ENCODE measurements around the gene MRPL51. TPM values are rescaled to one million over a fixed set of nuclear protein-coding genes. Genes with fewer than 3 reads are reported as not detected.

Gene MRPL51
- total and polyA plus RNA-seq, 2 donors (not counting 3 experiments of a cell fraction or from before 2014, with no cell fraction given) = 147 to 273 TPM

GRCh38 chr12:6442836-6443235, 50.2 kb downstream of the MRPL51 start:
- no TSS peak for BruUV-seq (replicated peaks)
- Histone ChIP-seq H3K4me2 (ENCODE audit: insufficient read depth, low read length) (no peak overlapping the region), H3K9ac (replicated peaks; ENCODE audit: extremely low read depth, insufficient read depth, low read length) (no peak overlapping the region), H3K79me2 (ENCODE audit: control insufficient read depth, insufficient read depth, low read length) (no peaks in the 10 kb centered on the region), H4K20me1 (replicated peaks; ENCODE audit: control insufficient read depth, extremely low read depth, insufficient read depth, low read length) (no peaks in the 10 kb centered on the region), H3K27ac (ENCODE audit: insufficient read depth, low read depth, low read length) (no peak overlapping the region), H2AFZ (ENCODE audit: low read depth, low read length) (no peak overlapping the region), H3K36me3 (ENCODE audit: control insufficient read depth in 2 of 2, extremely low read depth in 1 of 2, insufficient read depth in 2 of 2, low read length in 2 of 2) (no peaks in the 10 kb centered on the region), H3K4me1 (ENCODE audit: control insufficient read depth, extremely low read depth, insufficient read depth, low read length) (no peaks in the 10 kb centered on the region), H3K27me3 (ENCODE audit: control insufficient read depth in 2 of 2, insufficient read depth in 2 of 2, low read length in 2 of 2) (no peaks in the 10 kb centered on the region), H3K9me3 (replicated peaks; ENCODE audit: control insufficient read depth, insufficient read depth, low read length) (no peaks in the 10 kb centered on the region), H3K4me3 (replicated peaks in 1 of 3; ENCODE audit: insufficient read depth in 1 of 3, low read depth in 1 of 3, low read length in 3 of 3) (no peak overlapping the region), H3K9me1 (replicated peaks; ENCODE audit: control insufficient read depth, extremely low read depth, insufficient read depth, low read length) (no peaks in the 10 kb centered on the region)
- no peak for DNase-seq (ENCODE audit: low read depth, low spot score)
- no peak for FAIRE-seq
- ChIA-PET POLR2A (interaction anchor here (0.5 kb wide), 1 partner anchor 103 kb away, joined by 5 read pairs; no protein-coding TSS in a partner anchor), CTCF (interaction anchor here (0.9 to 1.4 kb wide), 3 partner anchors 8 to 23 kb away, joined by 4 to 5 read pairs (median 4); no protein-coding TSS in a partner anchor)
- intact Hi-C loops (cut with micrococcal nuclease) (no loop called here), dilution Hi-C loops (cut with MboI; ENCODE audit: extremely low pct_ligation_motif_present, low sequenced_read_pairs) (no loop called here)
- TF ChIP-seq, protein P1, sequence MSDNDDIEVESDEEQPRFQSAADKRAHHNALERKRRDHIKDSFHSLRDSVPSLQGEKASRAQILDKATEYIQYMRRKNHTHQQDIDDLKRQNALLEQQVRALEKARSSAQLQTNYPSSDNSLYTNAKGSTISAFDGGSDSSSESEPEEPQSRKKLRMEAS (IDR thresholded peaks at IDR 0.05; ENCODE audit: insufficient read depth, insufficient read length) = no peak
- TF ChIP-seq JUN (IDR thresholded peaks at IDR 0.05; ENCODE audit: borderline replicate concordance, insufficient read depth, insufficient read length, low read depth) = no peak
- no peak for TF ChIP-seq POLR2AphosphoS5 (IDR thresholded peaks at IDR 0.05; ENCODE audit: insufficient read depth, low read depth, low read length)
- TF ChIP-seq FOS (IDR thresholded peaks at IDR 0.05; ENCODE audit: borderline replicate concordance, insufficient read depth, low read length) = no peak
- TF ChIP-seq, protein P2, sequence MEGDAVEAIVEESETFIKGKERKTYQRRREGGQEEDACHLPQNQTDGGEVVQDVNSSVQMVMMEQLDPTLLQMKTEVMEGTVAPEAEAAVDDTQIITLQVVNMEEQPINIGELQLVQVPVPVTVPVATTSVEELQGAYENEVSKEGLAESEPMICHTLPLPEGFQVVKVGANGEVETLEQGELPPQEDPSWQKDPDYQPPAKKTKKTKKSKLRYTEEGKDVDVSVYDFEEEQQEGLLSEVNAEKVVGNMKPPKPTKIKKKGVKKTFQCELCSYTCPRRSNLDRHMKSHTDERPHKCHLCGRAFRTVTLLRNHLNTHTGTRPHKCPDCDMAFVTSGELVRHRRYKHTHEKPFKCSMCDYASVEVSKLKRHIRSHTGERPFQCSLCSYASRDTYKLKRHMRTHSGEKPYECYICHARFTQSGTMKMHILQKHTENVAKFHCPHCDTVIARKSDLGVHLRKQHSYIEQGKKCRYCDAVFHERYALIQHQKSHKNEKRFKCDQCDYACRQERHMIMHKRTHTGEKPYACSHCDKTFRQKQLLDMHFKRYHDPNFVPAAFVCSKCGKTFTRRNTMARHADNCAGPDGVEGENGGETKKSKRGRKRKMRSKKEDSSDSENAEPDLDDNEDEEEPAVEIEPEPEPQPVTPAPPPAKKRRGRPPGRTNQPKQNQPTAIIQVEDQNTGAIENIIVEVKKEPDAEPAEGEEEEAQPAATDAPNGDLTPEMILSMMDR (IDR thresholded peaks at IDR 0.05; ENCODE audit: extremely low read depth in 1 of 2, insufficient read depth in 1 of 2, low read depth in 1 of 2, low read length in 2 of 2) = no peak
- TF ChIP-seq GATA2 (IDR thresholded peaks at IDR 0.05; ENCODE audit: insufficient read depth, insufficient read length, low read depth, low read length) = no peak
- no peak for TF ChIP-seq POLR2A (IDR thresholded peaks at IDR 0.05; ENCODE audit: low read depth, low read length)

Other genes with a start within 250 kb of the MRPL51 start
- gene PLEKHG6, start 182.6 kb downstream of the MRPL51 start, total RNA-seq = 0.48 TPM in 1 of 2 replicates, not detected in the other
- gene PLEKHG6, start 182.6 kb downstream of the MRPL51 start, polyA plus RNA-seq = 0.11 and 0.12 TPM in 2 replicates
- 84.0 and 98.2 TPM in 2 replicates for gene TNFRSF1A, start 151.2 kb downstream of the MRPL51 start, total RNA-seq
- gene TNFRSF1A, start 151.2 kb downstream of the MRPL51 start, polyA plus RNA-seq = 86.5 and 92.9 TPM in 2 replicates
- 0.18 TPM in 1 of 2 replicates, not detected in the other for gene SCNN1A, start 117.7 kb downstream of the MRPL51 start, total RNA-seq
- 0.12 and 0.14 TPM in 2 replicates for gene SCNN1A, start 117.7 kb downstream of the MRPL51 start, polyA plus RNA-seq
- gene LTBR, start 109.1 kb downstream of the MRPL51 start, total RNA-seq = 84.1 and 102 TPM in 2 replicates
- gene LTBR, start 109.1 kb downstream of the MRPL51 start, polyA plus RNA-seq = 70.7 and 82.2 TPM in 2 replicates
- gene CD27, start 48.3 kb downstream of the MRPL51 start, total RNA-seq = not detected in 2 replicates
- gene CD27, start 48.3 kb downstream of the MRPL51 start, polyA plus RNA-seq = not detected in 2 replicates
- 9.9 and 11.7 TPM in 2 replicates for gene TAPBPL, start 41.2 kb downstream of the MRPL51 start, total RNA-seq
- 28.6 and 33.6 TPM in 2 replicates for gene TAPBPL, start 41.2 kb downstream of the MRPL51 start, polyA plus RNA-seq
- gene VAMP1, start 22.6 kb downstream of the MRPL51 start, total RNA-seq = 6.6 and 7.0 TPM in 2 replicates
- 9.0 and 9.9 TPM in 2 replicates for gene VAMP1, start 22.6 kb downstream of the MRPL51 start, polyA plus RNA-seq
- 77.3 and 90.1 TPM in 2 replicates for gene NCAPD2, start 840 bp upstream of the MRPL51 start, total RNA-seq
- gene NCAPD2, start 840 bp upstream of the MRPL51 start, polyA plus RNA-seq = 33.6 and 41.8 TPM in 2 replicates
- gene GAPDH, start 41.3 kb upstream of the MRPL51 start, total RNA-seq = 4,245 and 4,648 TPM in 2 replicates
- 8,748 and 10,370 TPM in 2 replicates for gene GAPDH, start 41.3 kb upstream of the MRPL51 start, polyA plus RNA-seq
- 26.4 and 27.7 TPM in 2 replicates for gene IFFO1, start 62.8 kb upstream of the MRPL51 start, total RNA-seq
- gene IFFO1, start 62.8 kb upstream of the MRPL51 start, polyA plus RNA-seq = 41.0 and 41.2 TPM in 2 replicates
- 58.5 and 63.6 TPM in 2 replicates for gene NOP2, start 75.0 kb upstream of the MRPL51 start, total RNA-seq
- 17.8 and 26.3 TPM in 2 replicates for gene NOP2, start 75.0 kb upstream of the MRPL51 start, polyA plus RNA-seq
- 192 and 216 TPM in 2 replicates for gene CHD4, start 114.1 kb upstream of the MRPL51 start, total RNA-seq
- 119 and 127 TPM in 2 replicates for gene CHD4, start 114.1 kb upstream of the MRPL51 start, polyA plus RNA-seq
- gene LPAR5, start 142.7 kb upstream of the MRPL51 start, total RNA-seq = not detected in 2 replicates
- 0.23 and 0.41 TPM in 2 replicates for gene LPAR5, start 142.7 kb upstream of the MRPL51 start, polyA plus RNA-seq
- 0.97 and 1.3 TPM in 2 replicates for gene ACRBP, start 154.2 kb upstream of the MRPL51 start, total RNA-seq
- 5.5 and 5.7 TPM in 2 replicates for gene ACRBP, start 154.2 kb upstream of the MRPL51 start, polyA plus RNA-seq
- gene ING4, start 169.9 kb upstream of the MRPL51 start, total RNA-seq = 26.3 and 34.7 TPM in 2 replicates
- gene ING4, start 169.9 kb upstream of the MRPL51 start, polyA plus RNA-seq = 49.6 and 52.0 TPM in 2 replicates
- gene ZNF384, start 196.1 kb upstream of the MRPL51 start, total RNA-seq = 52.8 and 58.5 TPM in 2 replicates
- gene ZNF384, start 196.1 kb upstream of the MRPL51 start, polyA plus RNA-seq = 58.3 and 67.5 TPM in 2 replicates
- 0.14 and 0.55 TPM in 2 replicates for gene PIANP, start 207.6 kb upstream of the MRPL51 start, total RNA-seq
- 0.08 and 0.10 TPM in 2 replicates for gene PIANP, start 207.6 kb upstream of the MRPL51 start, polyA plus RNA-seq
- gene COPS7A, start 230.8 kb upstream of the MRPL51 start, total RNA-seq = 36.5 and 41.1 TPM in 2 replicates
- gene COPS7A, start 230.8 kb upstream of the MRPL51 start, polyA plus RNA-seq = 104 and 112 TPM in 2 replicates

Data from endothelial cell of umbilical vein (primary cell).